Adrenal gland (tissue), 12 donors: ENCODE results near the gene TBC1D7. TPM values are rescaled to one million over a fixed set of nuclear protein-coding genes. Genes with fewer than 3 reads are reported as not detected.
"Not testable (repeated sequence)": the region's sequence is repeated elsewhere in the genome, so short reads cannot be mapped to it uniquely, and the experiment has no call there.

ENCODE experiments used
- DNase-seq, 7 donors: peaks; one replicate each; pipeline ENCODE4 v3.0.0-alpha.2; 2019 to 2020
- H3K27ac ChIP-seq, 5 donors: fragments of 200-600 bp; sonication (generic) in 4 of 5; 1 replicate in 3 of 5; 2 replicates in 2 of 5; pipeline versions ENCODE4 v1.5.1 to v1.8.0; 2016 to 2020; ENCODE audit warnings: mild to moderate bottlenecking in 1 of 5
- H3K27me3 ChIP-seq: fragments of 200-600 bp; 2 replicates; pipeline ENCODE4 v1.8.0; 2021
- H3K36me3 ChIP-seq, 2 donors: fragments of 200-600 bp; replicated peaks in 1 of 2; 1 replicate in 1 of 2; 2 replicates in 1 of 2; pipeline versions ENCODE4 v1.5.1 to v1.8.0; 2018 to 2022
- H3K4me1 ChIP-seq, 2 donors: fragments of 200-600 bp; replicated peaks in 1 of 2; 1 replicate in 1 of 2; 2 replicates in 1 of 2; pipeline versions ENCODE4 v1.5.1 to v1.8.0; 2018 to 2021
- H3K4me3 ChIP-seq, 4 donors: fragments of 200-600 bp; sonication (generic) in 3 of 4; one replicate each; pipeline ENCODE4 v1.5.1; 2016 to 2018
- H3K9me3 ChIP-seq, 3 donors: fragments of 200-600 bp; sonication (generic) in 1 of 3; replicated peaks in 1 of 3; 1 replicate in 2 of 3; 2 replicates in 1 of 3; pipeline versions ENCODE4 v1.5.1 to v1.8.0; 2016 to 2021
- CTCF ChIP-seq, 6 experiments: fragments of 450-650 bp in 4 of 6; fragments of 200-600 bp in 2 of 6; sonication (generic) in 1 of 6; IDR thresholded peaks; 1 replicate in 5 of 6; 2 replicates in 1 of 6; pipeline versions ENCODE4 v1.5.1 to v1.8.0; 2016 to 2021; ENCODE audit warnings: antibody characterized with exemption in 6 of 6, mild to moderate bottlenecking in 2 of 6, moderate library complexity in 1 of 6
- POLR2A ChIP-seq, 2 donors: fragments of 450-650 bp; IDR thresholded peaks; one replicate each; pipeline ENCODE4 v1.6.1; 2017; ENCODE audit warnings: antibody characterized with exemption in 2 of 2, mild to moderate bottlenecking in 2 of 2, moderate library complexity in 1 of 2
- WGBS, 4 donors: extraction: QIAGEN DNeasy Blood & Tissue Kit in 2 of 4; methylation state at CpG; one replicate each; pipeline versions ENCODE4 v1.1.5 to v1.1.7; 2013 to 2017; 5-methylcytosine and 5-hydroxymethylcytosine counted together
- intact Hi-C, 2 donors: fragments of 100-400 bp; cut with DNase I; formaldehyde crosslinking; loops; one replicate each; pipeline versions ENCODE4 v1.14.1 to v1.15.0; 2022 to 2023
- polyA plus RNA-seq, 3 donors: library from polyadenylated mRNA; stranded (reverse); fragments of 200-250 nt in 2 of 3; fragments of 350-450 nt in 1 of 3; fragmentation: Illumina TruSeq in 1 of 3; extraction: RNeasy Lipid Tissue Mini Kit (QIAGEN cat#74804) in 1 of 3; gene quantifications; one replicate each; pipeline ENCODE4 v1.2.3, GENCODE V29; 2013 to 2014
- total RNA-seq, 9 donors: library from RNA; depleted of rRNA in 4 of 9; stranded (reverse); fragments of >200 nt in 4 of 9; fragments of 120-200 nt in 1 of 9; fragmentation: NEBNext Ultra II Directional in 1 of 9; extraction: Animal tissue kit (Norgen Biotek cat#: 25700) in 1 of 9; gene quantifications; one replicate each; pipeline versions ENCODE4 v1.1.0 to v1.2.4, GENCODE V29; 2013 to 2023
- donor health status: healthy with polysubstance abuse.
- donor health status: Bipolar disorder and iron deficiency.
- donor health status: DM: yes; HTN: yes; CAD: no.
- donor health status: DM: no; HTN: no; CAD: no.
- donor health status: DM: no; HTN: no; CAD: no.
- donor health status: DM: yes; HTN: yes; CAD: no.

TBC1D7 gene
- total and polyA plus RNA-seq, 12 donors = 8.0 to 23.0 (median 12.4) TPM

GRCh38 chr6:13328875-13329183 lies 492 bp upstream of the TBC1D7 start:
- DNase-seq = no peak
- no peaks in the 10 kb centered on the region for H3K9me3 ChIP-seq
- intact Hi-C loops = no loop called here
- peak overlapping the region; percentile 52 to 99 (median 67) for H3K4me3 ChIP-seq
- 2 to 6% (median 4%) methylated on average over 2 of the region's 2 CpGs for WGBS, 4 donors
- TF ChIP-seq POLR2A (IDR thresholded peaks at IDR 0.05) = no peak
- no peak for TF ChIP-seq CTCF (IDR thresholded peaks at IDR 0.05)
- peak overlapping the region; percentile 42 to 93 (median 86) for H3K27ac ChIP-seq
- no peaks in the 10 kb centered on the region for H3K27me3 ChIP-seq
- peaks cover 0 to 14% of the 10 kb centered on the region in 2 donors for H3K4me1 ChIP-seq
- peaks cover 0 to 6% of the 10 kb centered on the region in 2 donors for H3K36me3 ChIP-seq

GRCh38 chr6:13327691-13328075 lies 654 bp downstream of the TBC1D7 start:
- peaks cover 0 to 6% of the 10 kb centered on the region in 2 donors for H3K36me3 ChIP-seq
- TF ChIP-seq CTCF (IDR thresholded peaks at IDR 0.05) (no peak), POLR2A (IDR thresholded peaks at IDR 0.05) (no peak)
- WGBS, 4 donors = 0 to 3% (median 0%) methylated on average over 10 of the region's 10 CpGs
- no peaks in the 10 kb centered on the region for H3K27me3 ChIP-seq
- H3K9me3 ChIP-seq = no peaks in the 10 kb centered on the region
- H3K4me3 ChIP-seq = peak overlapping the region; percentile 52 to 99 (median 79)
- intact Hi-C loops = no loop called here
- H3K4me1 ChIP-seq = peaks cover 0 to 14% of the 10 kb centered on the region in 2 donors
- H3K27ac ChIP-seq = peak overlapping the region in 4 of 5 donors; percentile 85 to 93 (median 88)
- no peak for DNase-seq

GRCh38 chr6:13326031-13326586 lies 2.2 kb downstream of the TBC1D7 start:
- H3K36me3 ChIP-seq, intact Hi-C loops, H3K4me3 ChIP-seq, H3K27me3 ChIP-seq, H3K9me3 ChIP-seq, H3K27ac ChIP-seq, DNase-seq: not testable (repeated sequence)
- 90 to 98% (median 94%) methylated on average over 3 of the region's 3 CpGs for WGBS, 4 donors
- peaks cover 0 to 14% of the 10 kb centered on the region in 2 donors for H3K4me1 ChIP-seq

GRCh38 chr6:13319891-13320564 lies 8.3 kb downstream of the TBC1D7 start:
- TF ChIP-seq CTCF (IDR thresholded peaks at IDR 0.05) (no peak), POLR2A (IDR thresholded peaks at IDR 0.05) (no peak)
- peaks cover 0 to 46% of the 10 kb centered on the region in 2 donors for H3K36me3 ChIP-seq
- H3K27ac ChIP-seq = no peak overlapping the region
- DNase-seq = no peak
- no peak overlapping the region for H3K4me3 ChIP-seq
- WGBS, 4 donors = 91 to 97% (median 95%) methylated on average over 5 of the region's 5 CpGs
- no peaks in the 10 kb centered on the region for H3K4me1 ChIP-seq
- H3K27me3 ChIP-seq = no peaks in the 10 kb centered on the region
- intact Hi-C loops = no loop called here
- no peaks in the 10 kb centered on the region for H3K9me3 ChIP-seq

GRCh38 chr6:13318821-13319220 lies 9.5 kb downstream of the TBC1D7 start:
- intact Hi-C loops = no loop called here

More at GRCh38 chr6:13318821-13319220, 9.5 kb downstream of the TBC1D7 start:
- H3K9me3 ChIP-seq = no peaks in the 10 kb centered on the region
- H3K36me3 ChIP-seq = peaks cover 0 to 45% of the 10 kb centered on the region in 2 donors
- H3K27ac ChIP-seq = no peak overlapping the region
- DNase-seq = no peak
- H3K4me3 ChIP-seq = no peak overlapping the region
- TF ChIP-seq CTCF (IDR thresholded peaks at IDR 0.05) (no peak), POLR2A (IDR thresholded peaks at IDR 0.05) (no peak)
- WGBS, 4 donors = 75 to 87% (median 79%) methylated on average over 2 of the region's 2 CpGs
- no peaks in the 10 kb centered on the region for H3K27me3 ChIP-seq
- H3K4me1 ChIP-seq = no peaks in the 10 kb centered on the region
